ENCODE results near the gene TM2D3.

TM2D3 gene

DNA sequence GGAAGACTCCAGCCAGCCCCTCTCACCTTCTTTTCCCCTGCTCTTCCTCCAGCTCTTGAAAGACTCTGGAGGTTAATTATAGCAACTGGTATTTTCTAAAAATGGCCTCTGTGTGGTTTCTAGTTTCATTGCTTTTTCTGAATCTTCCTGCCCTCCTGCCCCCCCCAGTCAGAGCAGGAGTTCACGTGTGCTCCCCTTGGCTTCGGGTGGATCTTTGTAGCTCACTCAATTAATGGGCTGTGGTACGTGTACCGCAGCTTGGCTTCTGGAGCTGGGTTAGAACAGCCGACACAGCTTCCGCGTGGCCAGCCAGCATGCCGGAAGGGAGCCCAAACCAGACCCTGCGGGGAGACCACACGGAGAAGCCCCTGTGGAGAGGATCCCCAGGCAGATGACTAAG is 31.5 kb downstream of the TM2D3 start:
- no peak for DNase-seq

DNA sequence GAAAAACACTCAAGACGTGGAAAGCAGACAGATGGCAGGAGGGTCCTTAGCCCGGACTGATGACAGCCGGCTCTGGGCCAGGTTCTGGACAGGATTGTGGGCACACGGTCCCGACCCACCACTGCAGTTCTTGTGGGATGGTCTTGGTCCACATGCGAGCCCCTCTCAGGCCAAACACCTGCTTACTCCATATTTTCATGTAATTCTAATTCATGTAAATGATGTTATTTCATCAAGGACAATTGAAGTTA is 32.6 kb downstream of the TM2D3 start:
- DNase-seq = no peak

DNA sequence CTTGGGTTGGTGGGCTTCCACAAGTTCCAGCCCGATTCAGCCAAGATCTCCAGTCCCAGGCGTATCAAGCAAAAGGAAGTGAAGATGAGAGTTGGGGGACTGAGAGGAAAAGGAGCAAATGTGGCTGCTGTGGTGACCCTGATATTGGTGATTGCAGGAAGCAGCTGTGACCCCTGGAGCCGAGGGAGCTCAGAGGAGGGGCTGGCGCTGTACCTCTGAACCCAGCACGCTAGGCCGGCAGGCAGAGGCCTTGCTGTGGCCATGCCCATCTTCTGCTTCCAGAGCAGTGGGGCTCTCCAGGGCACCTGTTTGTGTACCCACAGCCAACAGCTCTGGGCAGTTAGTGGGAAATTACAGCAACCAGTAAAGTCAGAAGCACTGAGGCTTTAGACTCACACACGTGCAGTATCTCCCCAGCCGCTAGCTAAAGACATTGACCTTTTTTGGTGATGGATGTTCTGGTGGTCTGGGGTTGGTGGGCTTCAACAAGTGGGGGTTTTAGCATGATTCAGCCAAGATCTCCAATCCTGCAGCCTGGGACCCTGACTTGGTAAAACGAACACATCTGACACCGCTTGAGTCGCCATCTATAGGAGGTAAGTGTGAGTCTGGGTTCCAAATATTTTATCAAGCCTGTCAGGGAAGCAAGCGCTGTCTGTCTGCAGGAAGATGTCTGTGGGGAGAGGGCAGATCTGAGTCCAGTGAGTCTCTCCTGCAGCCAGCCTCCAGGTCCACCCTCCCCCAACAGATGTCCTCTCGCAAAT is 33.1 kb downstream of the TM2D3 start:
- DNase-seq = no peak

DNA sequence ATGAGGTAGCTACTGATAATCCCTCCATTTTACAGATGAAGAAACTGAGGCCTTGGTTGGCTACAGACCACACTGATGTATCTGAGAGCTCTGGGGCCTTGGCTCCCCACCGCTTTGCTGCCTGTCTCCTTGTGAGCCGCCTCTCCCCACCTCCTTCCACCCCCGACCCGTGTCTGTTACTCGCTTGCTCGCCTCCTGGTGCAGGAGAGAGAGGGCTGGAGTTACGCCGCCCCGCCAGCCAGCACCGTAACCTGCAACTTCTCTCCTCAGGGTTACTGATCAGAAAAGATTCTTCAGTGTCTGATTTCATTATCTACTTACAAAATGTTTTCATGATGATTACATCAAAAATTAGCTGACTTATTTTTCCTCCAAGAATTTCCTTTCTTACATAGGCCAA is 34.1 kb downstream of the TM2D3 start:
- DNase-seq = no peak

DNA sequence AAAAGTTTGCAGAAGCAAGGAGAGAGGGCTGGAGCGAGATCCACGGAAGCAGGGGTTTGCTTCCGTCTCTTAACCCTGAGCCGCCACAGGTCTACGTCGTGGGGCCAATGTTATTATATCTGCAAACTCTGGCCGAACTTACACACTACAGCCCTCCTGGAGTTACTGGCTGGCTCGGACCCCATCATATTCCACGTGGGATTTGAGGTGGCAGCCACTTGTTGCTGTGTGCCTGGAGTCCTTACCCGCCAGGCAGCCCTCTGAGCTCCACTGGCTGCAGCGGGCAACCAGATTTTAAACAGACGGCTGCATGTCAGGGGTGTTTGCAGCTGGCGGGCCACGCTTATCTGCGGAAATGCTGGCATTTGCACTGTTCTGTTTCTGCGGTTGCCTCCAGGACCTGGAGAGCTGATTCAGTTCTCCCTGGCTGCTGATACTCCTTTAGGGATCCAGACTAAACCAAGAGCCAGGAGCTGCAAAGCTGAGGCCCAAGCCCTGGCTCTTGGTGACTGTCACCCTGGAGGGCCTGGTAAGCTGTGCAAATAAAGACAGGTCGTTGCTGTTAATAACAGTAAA is 34.7 kb downstream of the TM2D3 start:
- no peak for DNase-seq

DNA sequence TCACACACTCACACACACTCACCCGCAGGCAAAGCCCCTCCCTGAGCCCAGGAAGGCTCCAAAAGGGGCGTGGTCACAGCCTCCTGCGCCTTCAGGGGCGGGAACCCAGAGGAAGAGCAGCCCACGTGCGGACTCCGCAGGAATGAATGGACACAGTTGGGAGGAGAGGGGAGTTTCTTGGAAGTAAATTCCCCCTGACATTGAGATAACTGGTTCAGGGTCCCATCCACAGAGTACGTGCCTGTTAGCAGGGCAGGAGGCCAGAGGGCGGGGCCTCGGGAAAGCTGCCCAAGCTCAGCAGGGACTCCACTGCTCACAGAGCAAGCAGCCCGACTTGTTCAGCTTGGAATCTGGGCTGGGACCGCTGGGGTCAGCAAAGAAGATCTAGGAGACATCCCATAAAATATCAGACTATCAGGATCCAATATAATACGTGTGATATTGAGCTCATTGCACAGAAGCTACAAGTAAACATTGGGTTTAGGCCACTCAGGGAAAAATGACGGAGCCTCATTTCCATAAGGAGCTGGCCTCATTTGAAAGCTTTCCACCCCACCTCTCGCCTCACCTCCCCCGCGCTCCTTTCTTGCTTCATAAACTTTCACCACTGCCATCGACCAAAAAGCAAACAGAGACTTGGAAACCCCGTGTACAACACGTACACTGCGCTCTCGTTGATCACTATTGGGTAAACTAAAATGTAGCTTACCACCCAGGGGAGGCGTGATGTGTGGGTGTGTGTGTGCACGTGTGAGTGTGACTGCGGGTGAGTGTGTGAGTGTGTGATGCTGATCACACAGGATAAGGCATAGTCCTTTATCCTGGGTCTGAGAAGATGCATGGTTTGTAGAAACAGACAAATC is 36.0 kb downstream of the TM2D3 start:
- DNase-seq = no peak

DNA sequence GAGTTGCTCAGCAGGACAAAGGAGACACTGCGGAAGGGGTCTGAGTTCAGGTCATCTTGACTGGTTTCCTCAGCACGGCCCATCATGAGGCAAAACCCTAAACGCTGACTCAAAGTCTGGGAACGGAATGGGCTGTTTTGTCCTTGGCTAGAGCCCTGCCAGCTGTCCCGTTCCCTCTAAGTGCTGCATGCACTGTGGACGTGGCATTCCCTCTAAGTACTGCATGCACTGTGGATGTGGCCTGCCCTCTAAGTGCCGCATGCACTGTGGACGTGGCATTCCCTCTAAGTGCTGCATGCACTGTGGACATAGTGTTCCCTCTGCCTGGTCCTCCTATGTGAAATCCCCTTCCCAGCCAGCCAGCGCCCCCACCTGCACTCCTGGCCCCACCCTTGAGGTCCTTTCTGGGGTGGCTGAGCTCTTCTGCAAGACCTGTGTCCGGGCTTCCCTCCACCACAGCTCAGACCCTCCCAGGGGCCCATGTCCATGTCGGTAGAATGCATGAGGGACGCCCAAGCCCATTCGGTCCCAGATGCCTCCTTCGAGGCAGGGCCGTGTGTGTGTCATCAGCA is 36.7 kb downstream of the TM2D3 start:
- DNase-seq = no peak

DNA sequence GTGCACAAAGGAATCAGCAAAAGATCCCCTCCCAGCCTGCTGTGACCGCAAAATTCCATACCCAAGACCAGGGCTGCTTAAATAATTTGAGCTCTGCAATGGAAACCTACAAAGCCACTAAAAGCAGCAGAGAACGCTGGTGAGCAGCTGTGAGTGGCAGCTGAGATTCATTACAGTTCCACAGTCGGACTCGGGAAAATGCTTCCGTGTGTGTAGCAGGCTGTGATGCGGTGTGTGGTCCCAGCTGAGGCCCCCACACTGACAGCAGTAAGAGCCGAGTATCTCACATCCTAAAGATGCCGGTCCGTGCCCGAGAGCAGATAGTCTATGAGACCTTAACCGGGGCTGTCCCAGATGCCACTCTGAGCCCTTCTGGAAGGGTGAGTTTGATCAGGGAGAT is 37.4 kb downstream of the TM2D3 start:
- no peak for DNase-seq

DNA sequence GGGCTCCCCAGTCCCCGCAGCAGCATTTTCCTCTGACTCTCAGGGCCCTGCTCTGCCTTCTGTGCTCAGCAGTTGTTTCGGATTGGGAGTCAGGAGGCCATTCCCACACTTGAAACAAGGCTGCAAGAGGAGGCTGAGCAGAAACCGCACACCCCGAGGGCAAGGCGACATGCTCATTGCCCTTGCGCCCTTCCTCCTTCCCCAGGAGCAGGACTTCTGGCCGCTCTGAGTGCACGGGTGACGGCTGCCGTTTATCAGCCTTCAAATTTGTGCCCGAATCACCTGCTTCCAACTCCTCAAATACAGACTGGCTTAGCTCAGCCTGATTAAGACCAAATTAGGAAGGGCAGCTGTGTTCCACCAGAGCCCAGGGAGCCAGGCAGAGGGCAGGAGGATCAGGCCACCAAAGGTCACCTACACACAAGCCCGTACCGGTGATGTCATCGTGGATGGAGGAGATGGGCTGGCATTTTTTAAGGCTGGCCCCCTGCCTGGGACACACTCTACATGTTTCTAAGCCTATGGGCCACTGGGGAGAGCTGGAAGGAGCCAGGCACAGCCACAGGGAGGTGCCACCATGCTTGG is 38.1 kb downstream of the TM2D3 start:
- no peak for DNase-seq

DNA sequence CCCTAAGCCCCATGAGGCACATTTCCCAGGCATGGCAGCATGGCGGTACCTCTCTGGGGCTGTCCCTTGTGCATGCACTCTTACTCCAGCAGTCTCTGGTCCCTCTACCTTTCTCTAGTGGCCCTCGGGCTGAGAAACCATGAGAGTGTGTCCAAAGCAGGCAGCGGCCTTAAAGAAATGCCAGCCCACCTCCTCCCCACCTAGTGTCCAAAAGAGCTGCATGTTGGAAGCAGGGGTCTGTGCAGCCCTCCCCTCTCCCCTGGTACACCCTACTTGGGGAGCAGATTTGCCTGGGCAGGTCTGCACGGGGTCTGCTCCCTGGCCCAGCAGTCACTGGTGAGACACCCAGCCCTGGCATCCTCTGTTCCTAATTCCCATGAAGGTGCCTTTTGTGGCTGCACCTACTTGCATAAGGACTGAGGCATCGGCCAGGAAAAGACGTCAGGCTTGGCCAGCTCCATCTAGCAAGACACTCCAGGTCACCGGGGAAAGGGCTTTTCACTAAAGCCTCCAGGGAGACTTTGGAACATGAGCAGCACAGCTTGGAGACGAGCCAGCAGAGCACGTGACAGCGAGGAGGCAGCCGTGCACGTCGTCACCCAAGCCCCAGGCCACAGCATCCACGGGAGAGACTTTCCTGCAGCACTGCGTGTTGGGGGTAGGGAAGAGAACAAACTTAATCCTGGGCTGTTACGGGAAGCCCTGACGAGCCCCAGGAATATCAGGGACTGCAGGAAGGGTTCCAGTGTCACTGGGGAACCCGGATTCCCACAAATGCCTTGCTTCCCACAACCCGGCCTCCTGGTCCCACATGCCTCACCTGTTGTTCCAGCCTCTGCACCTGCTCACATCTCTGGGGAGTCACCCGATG is 38.8 kb downstream of the TM2D3 start:
- DNase-seq = no peak

DNA sequence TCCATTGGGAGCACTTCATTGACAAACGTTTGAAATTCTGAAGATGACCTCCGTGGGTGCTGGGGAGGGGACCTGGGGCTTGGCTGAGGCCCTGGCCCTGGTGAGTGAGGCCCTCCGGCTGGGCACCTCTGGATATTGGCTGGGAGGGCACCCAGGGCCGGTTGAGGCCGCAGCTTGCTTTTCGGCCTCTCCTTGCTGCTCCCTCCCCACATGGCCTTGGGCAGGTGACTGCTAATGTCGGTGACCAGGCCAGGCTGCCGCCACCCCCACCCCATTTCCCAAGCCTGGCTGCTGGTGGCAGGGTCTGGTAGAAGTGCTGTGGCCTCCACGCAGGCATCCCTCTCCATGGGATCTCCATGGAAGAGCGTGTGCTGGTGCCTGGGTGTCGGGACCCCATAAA is 39.5 kb downstream of the TM2D3 start:
- DNase-seq = no peak

DNA sequence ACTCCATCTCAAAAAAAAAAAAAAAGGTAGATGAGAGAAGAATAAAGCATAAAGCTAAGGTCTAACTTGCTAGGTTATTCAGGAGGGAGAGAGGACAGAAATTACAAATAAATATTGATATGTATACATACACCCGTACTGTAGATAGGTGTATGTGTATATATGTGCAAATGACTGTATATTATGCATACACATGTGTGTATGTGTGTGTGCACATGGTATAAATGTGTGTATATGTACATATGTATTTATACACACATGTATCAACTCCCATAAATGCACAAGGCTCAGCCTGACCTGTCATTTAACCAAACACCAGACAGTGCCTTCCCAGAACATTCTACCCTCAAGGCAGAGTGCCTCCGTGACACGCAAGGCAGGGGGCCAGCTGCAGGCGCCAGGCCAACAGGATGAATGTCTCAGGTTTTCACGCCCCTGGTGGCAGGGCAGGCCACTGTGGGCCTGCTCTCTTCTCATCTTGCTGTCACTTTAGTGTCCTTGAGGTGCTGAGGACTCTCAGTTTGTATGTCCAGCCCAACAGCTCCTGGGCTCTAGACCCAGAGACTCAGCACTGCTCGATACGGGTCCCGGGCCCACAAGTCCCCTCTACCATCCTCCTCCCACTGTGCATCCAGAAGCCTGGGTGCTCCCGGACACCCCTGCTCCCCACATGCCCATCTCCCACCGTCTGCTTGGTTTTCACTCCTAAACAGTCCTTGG is 40.4 kb downstream of the TM2D3 start:
- DNase-seq = no peak

DNA sequence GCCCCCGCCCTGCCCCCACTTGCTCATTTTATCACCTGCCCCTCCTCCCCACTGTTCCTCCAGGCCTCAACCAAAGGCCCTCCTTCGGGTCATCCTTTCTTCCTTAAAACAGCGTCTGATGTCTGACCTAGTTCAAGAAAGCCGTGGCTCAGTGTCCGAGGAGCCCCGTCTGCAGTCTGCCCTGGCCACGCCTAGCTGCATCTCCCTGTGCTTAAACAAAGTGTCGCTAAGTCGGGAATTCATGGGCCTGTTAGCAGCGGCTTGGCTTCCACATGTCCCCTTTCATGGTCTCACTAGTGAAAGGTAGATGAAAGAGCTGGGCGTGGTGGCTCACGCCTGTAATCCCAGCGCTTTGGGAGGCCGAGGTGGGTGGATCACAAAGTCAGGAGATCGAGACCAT is 41.2 kb downstream of the TM2D3 start:
- no peak for DNase-seq

DNA sequence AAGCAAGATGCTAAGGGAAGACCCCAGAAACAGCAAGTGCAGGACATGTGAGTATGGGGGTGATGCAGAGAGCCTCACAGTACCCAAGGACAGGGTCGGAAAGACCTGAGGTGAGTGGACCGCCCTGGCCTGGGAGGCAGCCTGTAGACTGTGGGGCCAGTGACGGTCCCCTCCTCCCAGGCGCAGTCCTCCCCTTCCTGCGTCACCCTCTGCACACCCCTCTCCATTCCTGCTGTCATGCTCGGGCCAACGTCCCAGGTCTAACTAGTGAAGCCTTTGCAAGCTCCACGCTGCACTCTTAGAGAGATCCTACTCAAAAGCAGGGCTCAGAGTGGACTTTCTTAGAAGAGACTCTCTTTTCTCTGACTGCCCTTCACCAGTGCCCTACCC is 41.6 kb downstream of the TM2D3 start:
- no peak for DNase-seq

DNA sequence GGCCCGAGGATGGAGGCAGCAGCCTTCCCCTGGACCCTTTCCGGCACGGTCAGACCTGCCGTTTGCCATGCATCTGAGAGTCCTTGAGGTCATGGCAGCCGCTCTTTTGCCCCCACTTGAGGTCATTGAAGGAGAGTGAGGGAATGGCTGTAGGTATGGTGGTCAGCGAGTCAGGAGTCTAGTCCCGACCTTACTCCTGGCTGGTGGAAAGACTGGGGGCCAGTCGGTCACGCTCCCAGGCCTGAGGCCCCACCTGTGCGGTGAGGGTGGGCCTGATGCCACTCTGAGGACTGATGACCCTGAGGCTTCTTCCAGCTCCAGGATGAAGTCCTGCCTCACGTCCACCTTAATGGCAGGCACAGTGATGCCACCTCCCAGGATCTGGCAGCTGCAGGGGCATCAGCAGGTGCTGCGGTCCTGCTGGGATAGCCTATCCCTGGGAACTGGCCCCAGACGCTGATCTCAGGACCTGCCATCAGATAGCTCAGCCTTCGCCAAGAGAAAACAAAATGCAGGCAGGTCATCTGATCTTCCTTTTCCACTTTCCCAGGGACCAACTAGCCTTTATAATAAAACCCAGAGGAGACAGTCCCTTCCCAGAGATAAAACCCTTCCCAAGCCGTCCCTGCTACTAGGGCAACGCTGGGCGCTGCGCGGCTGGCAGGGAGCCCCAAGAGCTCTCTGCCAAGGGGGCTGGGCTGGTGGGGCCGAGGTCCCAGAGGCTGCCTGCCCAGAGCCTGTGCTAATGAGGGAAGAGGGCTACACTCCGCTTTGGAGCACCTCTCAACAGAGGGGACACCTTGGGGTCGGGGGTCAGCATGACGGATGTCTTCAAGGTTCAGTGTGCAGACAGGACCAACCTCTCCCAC is 42.2 kb downstream of the TM2D3 start:
- no peak for DNase-seq

DNA sequence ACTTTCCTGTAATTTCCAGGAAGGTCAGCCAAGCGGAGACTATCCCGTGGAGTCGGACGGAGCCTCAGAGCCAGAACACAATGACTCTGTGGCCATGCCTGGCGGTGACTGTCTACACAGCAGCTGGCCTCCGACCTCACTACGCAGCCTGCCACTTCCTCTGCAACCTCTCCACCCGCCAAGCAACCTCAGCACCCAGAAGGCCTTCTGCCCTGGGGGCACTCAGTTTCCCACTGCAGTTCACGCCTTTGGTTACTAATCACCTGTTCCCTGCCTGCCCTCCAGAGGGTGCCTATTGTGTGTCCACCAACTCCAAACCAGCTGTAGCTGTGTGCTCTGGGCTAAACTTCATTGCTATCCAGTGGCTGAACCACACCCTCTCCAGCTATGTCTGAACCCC is 44.0 kb downstream of the TM2D3 start:
- DNase-seq = no peak

DNA sequence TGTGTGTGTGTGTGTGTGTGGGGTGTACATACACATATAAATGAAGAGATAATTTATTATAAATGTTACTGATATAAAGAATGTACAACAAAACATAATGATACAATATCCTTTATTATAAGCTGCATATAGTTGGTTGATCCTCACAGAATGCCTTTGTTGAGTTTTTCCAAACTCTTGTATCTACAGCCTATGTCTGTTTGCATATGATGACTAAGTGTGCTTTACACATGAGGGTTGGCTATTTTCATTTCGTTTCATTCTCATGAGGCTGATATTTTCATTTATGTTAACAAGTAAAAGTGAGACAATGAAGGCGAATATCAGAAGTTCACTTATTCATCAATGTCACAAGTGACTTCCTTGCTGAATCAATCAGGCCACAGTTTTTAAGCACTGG is 45.1 kb downstream of the TM2D3 start:
- DNase-seq = no peak

DNA sequence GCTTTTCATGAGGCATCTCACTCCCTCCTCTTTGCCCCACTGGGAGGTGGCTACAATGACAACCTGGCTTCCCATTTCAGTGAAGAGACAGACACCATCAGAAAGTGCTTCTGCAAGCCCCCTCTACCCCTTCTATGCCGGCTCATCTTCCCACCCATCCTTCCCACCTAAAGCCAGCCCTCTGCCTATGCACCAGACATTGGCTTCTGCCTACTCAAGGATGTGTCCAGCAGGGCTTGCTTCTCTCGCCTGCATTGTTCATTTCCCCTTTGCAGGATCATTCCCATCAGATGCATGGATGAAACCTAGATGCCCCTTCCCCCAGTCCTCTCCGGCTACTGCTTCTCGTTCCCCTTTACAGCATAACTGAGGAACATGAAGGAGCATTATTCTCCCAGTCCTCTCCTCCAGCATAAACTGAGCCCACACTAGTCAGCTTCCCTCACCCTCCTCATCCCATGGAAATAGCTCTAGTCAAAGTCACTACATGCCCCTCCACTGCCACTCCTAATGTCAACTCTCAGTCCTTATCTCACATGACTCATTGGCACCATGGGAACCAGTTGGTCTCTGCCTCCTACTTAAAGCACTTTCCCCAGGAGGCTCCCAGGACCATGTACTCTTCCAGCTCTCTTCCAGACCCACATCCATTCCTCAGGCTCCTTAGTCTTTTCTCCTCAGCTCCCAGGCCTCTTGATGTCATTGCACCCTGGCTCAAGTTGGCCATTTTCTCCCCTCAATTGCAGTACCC is 47.9 kb downstream of the TM2D3 start:
- no peak for DNase-seq

DNA sequence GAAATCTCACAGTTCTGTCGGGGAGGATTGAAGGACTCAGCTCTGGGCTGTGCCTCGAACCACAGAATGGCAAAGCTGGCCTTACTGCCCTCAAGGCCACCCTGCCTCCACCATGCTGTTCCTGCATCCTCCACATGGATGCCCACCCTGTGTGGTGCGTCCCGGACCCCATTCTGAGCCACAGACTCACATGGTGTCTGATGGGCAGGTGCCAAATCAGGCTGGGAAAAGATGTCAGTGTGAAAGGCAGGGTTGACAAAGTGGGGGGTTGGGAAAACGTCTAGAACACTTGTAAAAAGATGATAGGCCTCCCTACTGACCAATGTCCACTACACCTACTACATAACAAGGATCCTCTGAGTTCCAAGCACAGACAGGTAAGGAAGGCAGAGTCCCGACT is 49.4 kb downstream of the TM2D3 start:
- no peak for DNase-seq

DNA sequence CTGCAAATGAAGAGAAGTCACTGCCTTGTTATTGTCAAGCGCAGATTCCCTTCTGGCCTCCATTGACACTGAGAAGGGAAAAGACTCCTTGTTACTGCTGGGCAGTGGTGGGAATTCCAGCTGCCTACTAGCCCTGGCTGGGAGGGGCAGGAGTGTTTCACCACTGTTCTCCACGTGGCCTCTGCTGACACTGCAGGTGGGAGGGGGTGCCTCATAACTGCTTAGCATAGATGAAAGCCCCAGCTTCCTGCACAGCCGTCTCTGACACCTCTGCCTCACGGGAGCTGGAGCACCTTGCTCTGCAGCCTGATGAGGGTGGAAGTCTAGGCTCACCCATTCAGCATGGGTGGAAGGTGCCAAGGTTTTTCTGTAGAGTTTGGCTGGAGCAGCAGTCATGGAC is 52.1 kb downstream of the TM2D3 start:
- DNase-seq = no peak
